DMS 273 treated with DMSO at 0.1 percent for 48 hours (cell line): Measurements from ENCODE around the gene MRPL41.
"Not testable (repeated sequence)": the region's sequence is repeated elsewhere in the genome, so short reads cannot be mapped to it uniquely, and the experiment has no call there.

Source experiments
- DNase-seq: peaks from one replicate; lab custom pipeline; 2025; lab: John Stamatoyannopoulos, UW

MRPL41 gene

GRCh38 chr9:137553654-137554053 lies 2.0 kb downstream of the MRPL41 start:
- not testable (repeated sequence) for DNase-seq

GRCh38 chr9:137554349-137554748 lies 2.7 kb downstream of the MRPL41 start:
- DNase-seq: no peak

- no peak for DNase-seq
These were observed 3.5 kb downstream of the MRPL41 start for GRCh38 chr9:137555179-137555578.

GRCh38 chr9:137556069-137556838 lies 4.6 kb downstream of the MRPL41 start:
- DNase-seq: no peak

- DNase-seq: no peak
These were observed 6.4 kb downstream of the MRPL41 start for GRCh38 chr9:137558127-137558526.

- no peak for DNase-seq
These were observed 12.5 kb downstream of the MRPL41 start for GRCh38 chr9:137564134-137564533.

- DNase-seq: no peak
These were observed 13.2 kb downstream of the MRPL41 start for GRCh38 chr9:137564817-137565411.

- not testable (repeated sequence) for DNase-seq
These were observed 16.8 kb downstream of the MRPL41 start for GRCh38 chr9:137568445-137568844.

- DNase-seq: no peak
These were observed 18.0 kb downstream of the MRPL41 start for GRCh38 chr9:137569609-137570203.

GRCh38 chr9:137570566-137570965 lies 18.9 kb downstream of the MRPL41 start:
- no peak for DNase-seq

GRCh38 chr9:137574192-137574591 lies 22.5 kb downstream of the MRPL41 start:
- DNase-seq: no peak

- DNase-seq: no peak
These were observed 23.7 kb downstream of the MRPL41 start for GRCh38 chr9:137575364-137575715.

- DNase-seq: no peak
These were observed 24.2 kb downstream of the MRPL41 start for GRCh38 chr9:137575716-137576411.

- DNase-seq: peak; percentile 49
These were observed 27.0 kb downstream of the MRPL41 start, which contains the start of gene DPH7 for GRCh38 chr9:137578518-137579258. DPH7 (minus strand) TSS chr9:137578925; CDS start chr9:137578777, 148 bp downstream.

GRCh38 chr9:137579259-137579604 lies 27.6 kb downstream of the MRPL41 start:
- DNase-seq: no peak

GRCh38 chr9:137580209-137580953 lies 28.7 kb downstream of the MRPL41 start:
- DNase-seq: no peak

- no peak for DNase-seq
These were observed 29.3 kb downstream of the MRPL41 start for GRCh38 chr9:137580954-137581322.

- no peak for DNase-seq
These were observed 29.9 kb downstream of the MRPL41 start for GRCh38 chr9:137581361-137582285.

GRCh38 chr9:137582286-137582860 lies 30.7 kb downstream of the MRPL41 start:
- no peak for DNase-seq

GRCh38 chr9:137583347-137583746 lies 31.7 kb downstream of the MRPL41 start:
- no peak for DNase-seq
